ENCODE measurements around the gene FRMD4B.
"Not testable (repeated sequence)": the region's sequence is repeated elsewhere in the genome, so short reads cannot be mapped to it uniquely, and the experiment has no call there.

FRMD4B gene

GRCh38 chr3:69323941-69324340 is 61.9 kb downstream of the FRMD4B start:
- Mint-ChIP-seq H3K4me1 (peaks cover 39% of the 10 kb centered on the region), H3K27ac (no peak overlapping the region), H3K27me3 (no peaks in the 10 kb centered on the region), H3K9me3 (no peaks in the 10 kb centered on the region), H3K36me3 (peaks cover 1% of the 10 kb centered on the region), H3K4me3 (no peak overlapping the region)

- H3K36me3 Mint-ChIP-seq, H3K27ac Mint-ChIP-seq, H3K27me3 Mint-ChIP-seq, H3K9me3 Mint-ChIP-seq, H3K4me3 Mint-ChIP-seq: not testable (repeated sequence)
- peaks cover 25% of the 10 kb centered on the region for H3K4me1 Mint-ChIP-seq
Measured at GRCh38 chr3:69322512-69322911, 63.4 kb downstream of the FRMD4B start.

GRCh38 chr3:69322158-69322509 is 63.8 kb downstream of the FRMD4B start:
- Mint-ChIP-seq H3K9me3 (no peaks in the 10 kb centered on the region), H3K4me1 (peaks cover 21% of the 10 kb centered on the region), H3K27ac (no peak overlapping the region), H3K27me3 (no peaks in the 10 kb centered on the region), H3K36me3 (peaks cover 1% of the 10 kb centered on the region), H3K4me3 (no peak overlapping the region)

- Mint-ChIP-seq H3K4me1 (peaks cover 15% of the 10 kb centered on the region), H3K27me3 (no peaks in the 10 kb centered on the region), H3K27ac (no peak overlapping the region), H3K4me3 (no peak overlapping the region), H3K36me3 (peaks cover 1% of the 10 kb centered on the region), H3K9me3 (no peaks in the 10 kb centered on the region)
Measured at GRCh38 chr3:69321301-69322157, 64.4 kb downstream of the FRMD4B start.

GRCh38 chr3:69320871-69321271 is 65.0 kb downstream of the FRMD4B start:
- Mint-ChIP-seq H3K27ac (peak overlapping the region; percentile 51), H3K4me1 (peaks cover 10% of the 10 kb centered on the region), H3K4me3 (no peak overlapping the region), H3K9me3 (no peaks in the 10 kb centered on the region), H3K27me3 (no peaks in the 10 kb centered on the region), H3K36me3 (peaks cover 1% of the 10 kb centered on the region)

- Mint-ChIP-seq H3K36me3 (peaks cover 1% of the 10 kb centered on the region), H3K4me1 (peaks cover 3% of the 10 kb centered on the region), H3K27ac (no peak overlapping the region), H3K27me3 (no peaks in the 10 kb centered on the region), H3K9me3 (no peaks in the 10 kb centered on the region), H3K4me3 (no peak overlapping the region)
Measured at GRCh38 chr3:69319652-69320051, 66.2 kb downstream of the FRMD4B start.

GRCh38 chr3:69318410-69318809 is 67.5 kb downstream of the FRMD4B start:
- Mint-ChIP-seq H3K27ac (no peak overlapping the region), H3K27me3 (no peaks in the 10 kb centered on the region), H3K4me1 (no peaks in the 10 kb centered on the region), H3K36me3 (peaks cover 1% of the 10 kb centered on the region), H3K4me3 (no peak overlapping the region), H3K9me3 (no peaks in the 10 kb centered on the region)

- Mint-ChIP-seq H3K27ac (no peak overlapping the region), H3K4me3 (no peak overlapping the region), H3K4me1 (no peaks in the 10 kb centered on the region), H3K36me3 (no peaks in the 10 kb centered on the region), H3K9me3 (no peaks in the 10 kb centered on the region), H3K27me3 (no peaks in the 10 kb centered on the region)
Measured at GRCh38 chr3:69313251-69313650, 72.6 kb downstream of the FRMD4B start.

- no peak overlapping the region for H3K27ac Mint-ChIP-seq
- no peaks in the 10 kb centered on the region for H3K27me3 Mint-ChIP-seq
- H3K4me3 Mint-ChIP-seq = no peak overlapping the region
- H3K4me1 Mint-ChIP-seq = peaks cover 17% of the 10 kb centered on the region
- no peaks in the 10 kb centered on the region for H3K9me3 Mint-ChIP-seq
- H3K36me3 Mint-ChIP-seq = no peaks in the 10 kb centered on the region
Measured at GRCh38 chr3:69309814-69310213, 76.1 kb downstream of the FRMD4B start.

GRCh38 chr3:69306239-69307185 is 79.4 kb downstream of the FRMD4B start:
- H3K4me1 Mint-ChIP-seq = peaks cover 21% of the 10 kb centered on the region
- H3K27ac Mint-ChIP-seq = peak overlapping the region; percentile 74
- H3K27me3 Mint-ChIP-seq = no peaks in the 10 kb centered on the region

GRCh38 chr3:69305011-69305410 is 80.9 kb downstream of the FRMD4B start:
- Mint-ChIP-seq H3K27ac (peak overlapping the region; percentile 59), H3K36me3 (no peaks in the 10 kb centered on the region), H3K4me3 (no peak overlapping the region)

More at GRCh38 chr3:69306239-69307185, 79.4 kb downstream of the FRMD4B start:
- no peaks in the 10 kb centered on the region for H3K9me3 Mint-ChIP-seq
- no peaks in the 10 kb centered on the region for H3K36me3 Mint-ChIP-seq
- H3K4me3 Mint-ChIP-seq = peak overlapping the region; percentile 63

GRCh38 chr3:69304396-69304795 is 81.5 kb downstream of the FRMD4B start:
- Mint-ChIP-seq H3K4me3 (no peak overlapping the region), H3K27me3 (no peaks in the 10 kb centered on the region), H3K4me1 (peaks cover 21% of the 10 kb centered on the region), H3K36me3 (no peaks in the 10 kb centered on the region), H3K9me3 (no peaks in the 10 kb centered on the region), H3K27ac (no peak overlapping the region)

More at GRCh38 chr3:69305011-69305410, 80.9 kb downstream of the FRMD4B start:
- H3K9me3 Mint-ChIP-seq = no peaks in the 10 kb centered on the region
- H3K27me3 Mint-ChIP-seq = no peaks in the 10 kb centered on the region
- H3K4me1 Mint-ChIP-seq = peaks cover 21% of the 10 kb centered on the region

- Mint-ChIP-seq H3K27ac (no peak overlapping the region), H3K36me3 (no peaks in the 10 kb centered on the region), H3K27me3 (no peaks in the 10 kb centered on the region), H3K4me1 (peaks cover 8% of the 10 kb centered on the region), H3K4me3 (no peak overlapping the region), H3K9me3 (no peaks in the 10 kb centered on the region)
Measured at GRCh38 chr3:69300296-69300695, 85.6 kb downstream of the FRMD4B start.

GRCh38 chr3:69299344-69299743 is 86.5 kb downstream of the FRMD4B start:
- no peaks in the 10 kb centered on the region for H3K36me3 Mint-ChIP-seq
- H3K27ac Mint-ChIP-seq = no peak overlapping the region
- no peaks in the 10 kb centered on the region for H3K27me3 Mint-ChIP-seq
- no peak overlapping the region for H3K4me3 Mint-ChIP-seq
- no peaks in the 10 kb centered on the region for H3K9me3 Mint-ChIP-seq
- no peaks in the 10 kb centered on the region for H3K4me1 Mint-ChIP-seq

- no peaks in the 10 kb centered on the region for H3K4me1 Mint-ChIP-seq
- H3K9me3 Mint-ChIP-seq = no peaks in the 10 kb centered on the region
- H3K27ac Mint-ChIP-seq = no peak overlapping the region
- H3K4me3 Mint-ChIP-seq = no peak overlapping the region
- no peaks in the 10 kb centered on the region for H3K36me3 Mint-ChIP-seq
- no peaks in the 10 kb centered on the region for H3K27me3 Mint-ChIP-seq
Measured at GRCh38 chr3:69297501-69297900, 88.4 kb downstream of the FRMD4B start.

GRCh38 chr3:69296995-69297394 is 88.9 kb downstream of the FRMD4B start:
- Mint-ChIP-seq H3K4me1 (no peaks in the 10 kb centered on the region), H3K27ac (no peak overlapping the region), H3K9me3 (no peaks in the 10 kb centered on the region), H3K27me3 (no peaks in the 10 kb centered on the region), H3K4me3 (no peak overlapping the region), H3K36me3 (no peaks in the 10 kb centered on the region)

Data from activated naive CD4-positive, alpha-beta T cell treated with anti-CD3 and anti-CD28 coated beads, Interleukin-2, amount 50 U/mL, for 24 hours (primary cell).